ENCODE results near the gene TMEM61.
"Not testable (repeated sequence)": the region's sequence is repeated elsewhere in the genome, so short reads cannot be mapped to it uniquely, and the experiment has no call there.

TMEM61 gene

DNA sequence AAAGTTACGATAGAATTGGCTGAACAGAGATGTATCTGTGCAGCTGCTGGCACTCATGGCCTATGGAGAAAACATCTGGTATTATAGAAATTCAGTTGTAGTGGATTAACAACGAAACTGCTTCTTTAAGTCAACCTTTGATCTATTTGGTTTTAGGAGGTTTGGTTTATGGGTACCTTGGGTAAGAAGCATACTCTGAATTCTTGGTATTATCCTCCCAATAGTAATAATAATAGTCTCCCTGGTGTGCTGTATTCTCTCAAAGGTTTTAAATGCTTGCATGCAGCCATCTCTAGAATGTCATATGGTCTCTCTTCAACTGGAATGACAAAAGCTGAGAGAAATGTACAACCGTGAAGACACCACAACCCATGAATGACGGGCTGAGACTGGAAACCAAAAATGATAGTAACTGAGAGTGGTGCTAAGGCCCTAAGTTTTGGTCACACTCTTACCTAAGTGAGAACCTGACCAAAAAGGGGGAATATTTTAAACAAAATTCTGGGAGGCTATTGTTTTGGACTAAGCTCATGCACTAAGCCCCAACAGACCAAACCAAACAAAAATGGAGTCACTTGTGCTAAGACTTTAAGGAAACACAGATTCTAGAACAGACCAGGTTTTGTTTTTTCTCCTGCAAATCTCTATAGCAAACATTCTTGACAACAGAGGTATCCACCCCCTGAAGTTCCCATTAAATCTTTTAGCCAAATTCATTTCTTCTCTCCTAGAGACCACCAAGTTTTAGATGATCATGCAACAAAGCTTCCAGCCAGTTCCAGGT lies 17.6 kb upstream of the TMEM61 start:
- DNase-seq, result no peak

DNA sequence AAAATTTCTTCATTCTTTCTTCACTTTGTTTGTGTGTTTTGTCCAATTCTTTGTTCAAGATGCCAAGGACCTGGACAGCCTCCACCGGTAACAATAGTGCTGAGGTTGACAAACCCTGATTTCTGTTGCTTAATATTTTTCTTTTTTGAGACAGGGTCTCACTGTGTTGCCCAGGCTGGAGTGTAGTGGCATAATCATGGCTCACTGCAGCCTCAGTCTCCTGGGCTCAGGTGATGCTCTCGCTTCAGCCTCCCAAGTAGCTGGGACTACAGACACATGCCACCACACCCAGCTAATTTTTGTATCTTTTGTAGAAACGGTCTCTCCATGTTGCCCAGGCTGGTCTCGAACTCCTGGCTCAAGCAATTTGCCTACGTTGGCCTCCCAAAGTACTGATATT lies 16.6 kb upstream of the TMEM61 start:
- DNase-seq, result not testable (repeated sequence)

DNA sequence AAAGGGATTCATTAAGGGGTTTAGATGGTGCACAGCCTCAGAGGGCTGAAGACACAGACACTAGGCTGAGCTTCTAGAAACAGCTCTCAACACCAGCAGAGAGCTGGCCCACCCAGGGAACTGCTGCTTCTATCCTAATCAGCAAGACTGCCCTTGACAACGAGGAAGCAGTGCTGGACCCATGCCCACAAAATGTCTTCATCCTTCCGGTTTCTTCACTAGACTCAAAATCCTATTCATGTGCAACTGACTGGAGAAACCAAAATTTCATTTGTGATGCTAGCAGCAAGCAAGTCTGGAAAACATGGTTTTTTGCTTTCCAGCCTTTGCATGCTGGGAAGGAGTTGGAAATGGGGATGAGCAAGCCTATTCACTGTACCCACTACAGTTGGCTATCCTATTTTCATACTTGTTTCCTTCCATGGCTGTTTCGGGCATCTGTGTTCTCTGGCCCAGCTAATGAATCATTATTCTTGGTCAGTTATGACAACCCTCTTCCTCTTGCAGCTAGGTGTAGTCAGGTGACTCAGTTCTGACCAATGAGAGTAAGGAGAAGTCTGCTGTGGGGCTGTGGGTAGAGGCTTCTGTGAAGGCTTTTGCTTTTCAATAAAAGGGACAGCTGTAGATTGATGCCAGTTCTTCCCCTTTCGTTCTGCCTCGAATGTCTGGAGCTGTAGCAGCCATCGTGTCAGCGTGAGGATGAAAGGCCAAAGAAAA lies 14.6 kb upstream of the TMEM61 start:
- DNase-seq, result no peak

DNA sequence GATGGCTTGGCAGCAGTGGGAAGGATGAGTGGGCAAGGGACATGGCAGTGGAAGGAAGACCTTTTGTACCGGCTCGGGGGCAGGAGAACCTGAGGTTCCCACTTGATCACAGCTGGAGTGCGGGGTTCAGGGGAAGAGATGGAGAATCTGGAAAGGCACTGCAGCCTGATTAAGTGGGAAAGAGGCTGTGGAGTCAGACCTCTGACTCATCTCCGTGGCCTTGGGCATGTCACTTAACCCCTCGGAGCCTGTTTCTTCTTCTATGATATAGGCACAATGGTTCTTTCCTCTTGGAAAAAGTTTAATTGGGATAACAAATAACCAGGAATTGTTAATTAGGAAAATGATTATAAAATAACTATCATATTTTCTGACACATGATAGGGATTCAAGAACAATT lies 13.1 kb upstream of the TMEM61 start:
- no peak for DNase-seq

DNA sequence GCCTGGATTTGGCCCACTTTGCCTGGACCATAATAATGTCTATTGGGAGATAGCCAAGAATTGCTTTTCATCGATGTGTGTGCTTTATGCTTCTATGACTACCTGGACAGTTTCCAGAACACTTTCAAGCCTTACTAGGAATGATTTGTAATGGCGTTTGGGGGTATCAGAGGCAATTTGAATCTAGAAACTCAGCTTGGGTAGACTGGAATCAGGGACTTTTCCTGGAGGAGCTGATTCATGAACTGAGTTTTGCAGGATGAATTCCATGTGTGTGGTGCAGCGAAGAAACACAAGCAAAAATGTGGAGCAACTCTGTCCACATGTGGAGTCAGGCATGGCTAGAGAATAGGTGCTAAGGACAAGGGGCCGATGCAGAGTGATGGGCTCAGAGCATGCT lies 11.9 kb upstream of the TMEM61 start:
- DNase-seq, result no peak

DNA sequence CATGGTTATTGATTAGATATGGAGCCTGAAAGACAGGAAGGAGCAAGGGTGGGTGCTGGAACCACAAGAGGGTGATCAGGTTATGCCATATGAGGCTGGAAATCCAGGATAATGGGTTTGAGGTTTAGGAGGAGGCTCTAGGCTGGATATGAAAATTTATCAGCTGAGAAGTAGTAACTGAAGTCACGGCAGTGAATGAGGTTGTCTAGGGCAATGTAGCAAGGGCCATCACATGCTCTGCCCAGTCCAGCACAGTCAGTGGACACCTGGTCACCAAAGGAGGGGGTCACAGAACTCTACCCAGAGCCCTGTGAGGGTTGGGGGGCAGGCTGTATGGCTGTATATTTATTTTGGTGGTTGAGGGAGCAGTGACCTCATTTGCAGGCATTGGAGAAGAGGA lies 10.5 kb upstream of the TMEM61 start:
- DNase-seq, result no peak

DNA sequence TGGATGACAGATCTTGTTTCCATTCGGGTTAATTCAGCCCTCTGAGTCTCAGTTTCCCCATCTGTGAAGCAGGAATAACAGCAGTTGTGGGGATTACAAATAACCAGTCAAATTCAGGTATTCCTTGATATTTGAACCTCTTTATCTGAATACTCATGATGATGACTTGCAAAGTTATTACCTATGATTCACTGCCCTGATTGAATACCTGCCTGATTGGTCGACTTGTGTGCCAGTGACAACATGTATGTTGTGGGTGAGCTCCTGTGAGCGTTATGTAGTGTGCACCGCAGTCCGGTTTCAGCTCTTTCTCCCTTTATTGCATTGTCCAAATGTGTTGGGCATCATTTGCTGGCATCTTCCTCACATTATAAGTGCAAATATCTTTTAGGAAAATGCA lies 9.5 kb upstream of the TMEM61 start:
- DNase-seq, result no peak

DNA sequence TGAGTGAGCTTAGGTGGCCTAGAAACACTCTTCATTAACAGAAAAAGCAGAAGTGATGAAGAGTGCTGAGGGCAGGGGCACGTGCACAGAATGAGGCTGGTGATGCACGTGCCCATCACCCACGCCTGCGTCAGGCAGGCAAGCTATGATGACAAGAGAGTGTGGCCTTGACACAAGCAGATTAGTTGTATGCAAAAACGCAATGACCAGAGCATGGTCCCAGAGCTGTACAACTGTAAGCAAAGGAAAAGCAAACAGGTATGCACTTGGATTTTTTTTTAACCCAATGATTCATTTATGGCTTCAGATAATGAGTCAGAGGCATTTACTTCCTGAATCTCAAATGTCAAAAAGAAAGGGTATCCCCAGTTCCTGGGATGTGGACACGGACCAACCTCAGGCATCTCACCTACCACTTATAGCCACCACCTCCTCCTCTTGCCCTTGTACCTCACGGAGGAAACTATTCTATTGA lies 9.1 kb upstream of the TMEM61 start:
- DNase-seq, result no peak

DNA sequence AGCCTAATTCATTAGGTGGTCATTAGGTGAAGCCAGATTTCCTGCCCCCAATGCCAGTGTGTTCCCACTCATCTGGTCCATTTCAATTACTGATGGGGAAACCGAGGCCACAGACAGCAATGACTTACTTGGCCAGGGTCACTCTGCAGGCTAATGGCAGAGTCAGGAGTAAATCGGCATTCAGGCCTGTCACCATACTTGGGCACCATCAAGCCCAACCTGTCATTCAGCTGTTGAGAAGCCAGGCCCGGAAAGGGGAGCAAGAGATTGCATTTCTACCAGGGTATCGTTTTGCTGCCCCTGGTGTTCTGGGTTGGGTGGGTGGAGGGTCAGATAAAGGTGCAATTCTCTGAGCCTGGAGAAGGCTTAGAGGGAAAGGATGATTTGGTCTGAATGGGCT lies 8.0 kb upstream of the TMEM61 start:
- no peak for DNase-seq

DNA sequence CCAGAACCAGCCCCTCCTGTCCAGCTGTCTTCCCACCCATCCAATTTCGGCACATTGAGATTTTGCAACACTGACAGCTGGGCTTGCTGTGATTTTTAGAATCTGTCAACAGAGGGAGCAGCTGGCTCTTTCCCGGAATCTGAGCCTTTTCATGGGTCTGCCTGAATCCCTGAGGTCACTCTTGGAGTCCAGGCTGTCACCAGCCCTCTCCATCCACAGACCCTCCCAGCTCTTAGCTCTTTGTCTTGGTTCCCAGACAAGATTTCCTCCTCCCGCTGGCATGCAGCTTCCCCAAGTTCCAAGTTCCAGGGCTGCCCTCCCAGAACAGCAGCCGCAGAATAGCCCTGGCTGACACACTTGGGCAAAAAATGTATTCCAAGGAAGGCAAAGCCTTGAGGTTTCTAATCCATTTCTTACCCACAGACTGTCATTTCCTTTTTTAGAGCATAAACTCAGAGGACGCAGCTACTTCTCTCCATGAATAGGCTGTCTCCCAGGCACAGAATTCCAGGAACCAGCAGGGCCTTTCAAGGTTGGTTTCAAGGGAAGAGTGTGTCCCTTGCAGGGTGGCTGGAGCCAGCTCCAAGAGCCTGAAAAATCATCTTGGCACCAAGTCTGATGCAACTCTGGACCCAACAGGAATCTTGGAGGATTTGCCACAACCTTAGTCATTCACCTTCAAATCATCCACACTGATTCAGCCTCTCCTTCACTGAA lies 7.1 kb upstream of the TMEM61 start:
- no peak for DNase-seq

DNA sequence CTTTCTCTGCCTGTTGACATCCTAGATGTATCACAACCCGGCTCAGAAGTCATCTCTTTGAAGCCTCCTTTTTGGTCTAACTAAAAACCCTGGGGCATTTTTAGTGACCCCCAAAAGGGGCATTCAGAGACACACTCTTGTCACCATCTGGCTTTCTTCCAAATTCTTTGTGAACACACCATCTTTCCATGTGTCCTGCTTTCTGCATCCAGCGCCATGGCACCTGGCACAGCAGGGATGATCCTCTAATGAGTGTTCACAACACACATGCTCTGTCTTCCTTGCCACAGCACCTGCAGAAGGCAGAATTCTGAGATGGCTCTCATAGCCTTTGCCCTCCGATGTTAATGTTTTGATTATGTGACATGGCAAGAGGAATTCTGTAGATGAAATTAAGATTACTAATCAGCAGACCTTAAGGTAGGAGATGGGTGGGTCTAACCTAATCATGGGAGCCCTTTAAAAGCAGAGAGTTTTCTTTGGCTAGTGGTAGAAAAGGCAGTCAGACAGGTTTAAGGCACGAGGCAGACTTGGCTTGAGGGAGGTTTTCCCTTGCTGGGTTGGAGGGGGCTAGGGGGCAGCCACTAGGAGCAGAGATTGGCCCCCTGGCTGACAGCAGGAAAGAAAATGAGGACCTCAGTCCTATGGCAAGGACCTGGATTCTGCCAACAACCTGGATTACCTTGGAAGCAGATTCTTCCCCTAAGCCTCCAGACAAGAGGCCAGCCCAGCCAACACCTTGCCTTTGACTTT lies 4.9 kb upstream of the TMEM61 start:
- DNase-seq, result peak; percentile 46

DNA sequence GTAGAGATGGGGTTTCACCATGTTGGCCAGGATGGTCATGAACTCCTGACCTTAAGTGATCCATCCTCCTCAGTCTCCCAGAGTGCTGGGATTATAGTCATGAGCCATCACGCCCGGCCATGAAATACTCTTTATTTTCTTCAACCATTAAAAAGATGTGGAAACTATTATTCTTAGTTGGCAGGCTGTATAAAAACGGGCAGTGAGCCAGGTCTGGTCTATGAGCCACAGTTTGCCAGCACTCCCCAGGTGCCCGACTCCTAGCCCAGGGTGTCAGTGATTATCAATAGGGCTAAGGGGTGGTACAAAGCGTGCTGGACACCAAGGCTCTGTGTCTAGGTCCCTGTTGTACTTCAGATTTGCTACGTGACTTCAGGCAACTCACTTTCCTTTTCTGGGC lies 3.7 kb upstream of the TMEM61 start:
- no peak for DNase-seq

DNA sequence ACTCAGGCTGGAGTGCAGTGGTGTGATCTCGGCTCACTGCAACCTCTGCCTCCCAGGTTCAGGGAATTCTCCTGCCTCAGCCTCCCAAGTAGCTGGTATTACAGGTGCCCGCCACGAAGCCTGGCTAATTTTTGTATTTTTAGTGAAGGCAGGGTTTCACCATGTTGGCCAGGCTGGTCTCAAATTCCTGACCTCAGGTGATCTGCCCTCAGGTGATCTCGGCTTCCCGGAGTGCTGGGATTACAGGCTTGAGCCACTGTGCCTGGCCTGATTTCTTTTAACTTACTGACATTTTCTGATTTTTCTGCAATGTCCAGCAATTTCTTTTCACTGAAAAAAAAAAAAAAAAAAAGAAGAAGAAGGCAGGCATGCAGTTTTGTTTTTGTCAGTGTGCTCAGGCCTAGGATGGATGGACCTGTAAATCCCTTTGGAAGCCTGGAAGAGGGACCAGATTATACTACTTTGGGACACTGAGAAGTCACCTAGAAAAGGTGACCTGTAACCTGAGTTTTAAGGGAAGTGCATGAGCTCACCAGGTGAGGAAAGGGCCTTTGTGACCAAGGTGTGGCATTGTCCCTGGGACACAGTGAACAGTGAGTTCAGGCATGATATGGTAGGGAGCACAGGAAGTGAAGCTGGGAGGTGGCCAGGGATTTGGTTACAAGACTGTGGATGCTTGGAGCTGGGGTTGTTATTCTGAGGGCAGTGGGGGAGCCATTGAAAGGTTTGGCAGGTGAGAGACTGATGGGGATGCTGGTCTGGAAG lies 2.7 kb upstream of the TMEM61 start:
- DNase-seq, result no peak

DNA sequence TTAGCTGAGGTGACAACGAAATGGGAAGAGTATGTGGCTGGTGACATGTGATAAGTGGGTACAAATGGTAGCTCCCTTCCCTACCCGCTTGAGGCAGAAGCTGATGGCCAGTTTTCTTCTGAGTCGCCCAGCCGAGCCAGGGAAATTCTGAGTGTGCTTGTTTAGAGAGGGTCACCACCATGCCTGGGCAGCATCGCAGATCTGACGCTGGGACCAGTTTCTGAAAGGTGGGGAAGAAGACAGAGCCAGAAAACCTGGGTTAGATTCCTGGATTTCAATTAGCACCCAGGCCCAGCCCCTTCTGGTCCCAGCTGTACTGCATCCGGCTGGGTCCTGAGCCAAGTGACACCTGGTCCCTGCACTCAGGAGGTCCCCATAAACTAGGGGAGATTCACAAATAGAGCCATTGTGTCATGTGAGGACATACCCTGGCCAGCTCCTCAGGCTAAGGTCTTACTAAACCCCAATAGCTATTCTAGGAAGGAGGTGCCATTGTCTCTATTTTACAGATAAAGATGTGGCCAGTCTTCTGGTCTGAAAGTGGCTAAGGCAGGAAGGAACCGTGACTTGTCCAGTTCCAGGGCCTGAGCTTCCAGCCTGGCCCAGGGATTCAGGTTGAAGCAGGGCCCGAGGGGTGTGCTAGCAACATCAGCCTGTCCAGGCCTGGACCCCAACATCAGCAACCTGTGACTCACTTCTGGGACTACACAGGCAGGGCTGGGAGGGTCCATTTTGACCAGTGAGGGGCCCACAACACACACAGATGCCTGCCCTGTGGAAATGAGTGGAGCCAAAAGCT lies 1.7 kb upstream of the TMEM61 start:
- DNase-seq, result no peak

DNA sequence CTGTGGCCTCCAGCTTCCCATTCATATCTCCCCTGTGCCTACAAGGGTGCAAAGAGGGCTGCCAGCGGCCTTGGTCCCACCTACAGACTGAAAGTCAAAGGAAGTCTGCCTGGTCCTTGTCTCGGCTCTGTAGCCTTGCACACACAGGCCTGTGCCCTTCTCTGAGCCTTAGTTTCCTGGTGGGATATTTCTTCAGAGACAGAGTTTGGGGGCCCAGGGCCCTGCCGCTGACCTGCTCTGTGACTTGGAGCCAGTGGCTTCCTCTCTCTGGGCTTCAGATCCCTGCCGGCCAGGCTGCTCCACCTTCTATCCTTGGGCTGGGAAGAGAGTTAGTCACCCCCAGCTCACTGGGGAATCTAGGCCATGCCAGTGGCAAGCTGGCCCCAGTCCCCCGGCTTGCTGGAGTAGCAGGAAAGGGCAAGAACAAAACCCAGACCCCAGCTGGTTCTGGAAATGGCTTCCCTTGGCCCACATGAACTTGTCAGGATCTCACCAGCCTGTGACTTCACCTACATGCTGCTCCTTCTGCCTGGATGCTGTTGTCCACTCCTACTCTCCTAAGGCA lies 1.0 kb upstream of the TMEM61 start:
- DNase-seq, result no peak

DNA sequence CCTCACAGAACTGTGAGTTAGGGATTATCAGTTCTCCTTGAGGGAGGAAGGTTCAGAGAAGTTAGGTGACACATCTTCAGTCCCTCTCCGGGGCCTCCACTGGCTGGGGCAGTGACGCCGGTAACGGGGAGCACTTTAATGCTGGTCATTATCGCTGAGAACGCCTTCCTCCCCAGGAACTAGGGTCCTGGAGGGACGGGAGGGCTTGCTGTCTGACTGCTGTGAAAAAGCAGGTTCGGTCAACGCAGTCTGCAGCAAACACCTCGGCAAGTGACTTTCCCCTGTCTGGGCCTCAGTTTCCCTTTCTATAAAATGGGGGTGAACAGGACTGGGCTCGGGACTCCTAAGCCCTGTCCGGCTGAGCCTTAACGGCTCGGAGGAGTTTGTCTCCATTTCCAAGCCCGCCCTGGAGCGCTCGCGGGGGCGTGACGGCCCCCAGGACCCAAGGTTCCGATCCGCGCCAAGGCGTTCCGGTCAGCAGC lies 341 bp upstream of the TMEM61 start:
- no peak for DNase-seq

DNA sequence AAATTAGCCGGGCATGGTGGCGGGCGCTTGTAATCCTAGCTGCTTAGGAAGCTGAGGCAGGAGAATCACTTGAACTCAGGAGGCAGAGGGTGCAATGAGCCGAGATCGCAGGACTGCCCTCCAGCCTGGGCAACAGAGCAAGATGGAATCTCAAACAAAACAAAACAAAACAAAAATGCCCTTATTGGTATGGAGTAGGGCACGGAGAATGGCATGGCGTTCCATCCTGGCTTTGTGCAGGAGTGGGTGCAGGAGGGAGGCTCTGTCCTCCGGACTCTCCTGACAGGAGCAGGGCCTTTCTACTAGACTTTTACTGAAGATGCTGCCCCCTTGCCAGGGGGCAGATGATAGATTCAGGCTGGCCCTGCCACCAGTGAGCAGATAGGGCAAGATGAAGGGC lies 1.0 kb downstream of the TMEM61 start:
- no peak for DNase-seq

DNA sequence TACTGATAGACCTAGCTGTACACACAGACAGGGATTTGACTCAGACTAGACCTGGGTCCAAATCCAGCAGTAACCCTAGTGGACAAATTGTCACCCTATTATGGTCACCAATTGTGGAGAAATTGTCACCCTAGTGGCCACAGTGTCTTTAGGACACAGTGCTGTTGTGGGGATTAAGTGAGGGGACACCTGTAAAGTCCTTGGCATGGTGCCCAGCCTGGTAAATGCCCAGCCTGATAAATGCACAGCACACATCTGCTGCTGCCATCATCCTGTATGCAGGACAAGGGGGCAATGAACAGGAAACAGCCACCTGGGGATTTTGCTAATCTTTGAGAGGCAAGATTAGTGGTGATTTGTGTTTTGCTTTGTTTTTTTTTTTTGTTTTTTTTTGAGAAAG lies 2.3 kb downstream of the TMEM61 start:
- peak; percentile 52 for DNase-seq

DNA sequence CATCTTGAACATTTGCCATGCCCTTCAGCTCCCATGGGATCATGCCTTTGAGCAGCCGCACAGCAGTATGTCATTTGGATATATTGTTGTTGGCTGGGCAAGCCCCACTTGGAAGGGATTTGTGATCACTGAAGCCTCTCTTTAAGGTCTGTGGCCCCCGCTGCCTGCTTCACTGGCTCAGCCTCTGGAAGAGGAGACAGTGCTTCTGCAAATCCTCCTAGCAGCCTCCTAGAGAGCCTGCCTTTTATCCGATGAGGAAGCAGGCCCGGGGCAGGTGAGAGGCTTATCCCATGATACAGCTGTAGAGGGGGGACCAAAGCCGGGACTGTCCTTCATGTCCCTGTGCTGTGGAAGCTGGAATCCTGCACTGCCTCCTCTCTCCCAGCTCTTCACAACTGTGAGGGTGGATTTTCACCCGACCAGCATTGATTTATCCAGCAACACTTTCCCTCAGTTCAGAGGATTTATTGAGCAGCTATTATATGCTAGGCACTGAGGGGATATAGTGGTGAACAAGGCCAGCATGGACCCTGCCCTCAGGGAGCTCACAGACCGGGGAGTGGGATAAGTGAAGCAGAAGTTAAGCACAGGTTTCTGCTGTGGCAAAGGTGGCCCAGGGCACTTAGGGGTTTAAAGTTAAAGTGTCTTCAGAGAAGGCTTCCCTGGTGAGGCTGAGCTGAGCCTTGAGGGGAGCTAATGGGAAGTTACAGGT lies 3.9 kb downstream of the TMEM61 start:
- no peak for DNase-seq

DNA sequence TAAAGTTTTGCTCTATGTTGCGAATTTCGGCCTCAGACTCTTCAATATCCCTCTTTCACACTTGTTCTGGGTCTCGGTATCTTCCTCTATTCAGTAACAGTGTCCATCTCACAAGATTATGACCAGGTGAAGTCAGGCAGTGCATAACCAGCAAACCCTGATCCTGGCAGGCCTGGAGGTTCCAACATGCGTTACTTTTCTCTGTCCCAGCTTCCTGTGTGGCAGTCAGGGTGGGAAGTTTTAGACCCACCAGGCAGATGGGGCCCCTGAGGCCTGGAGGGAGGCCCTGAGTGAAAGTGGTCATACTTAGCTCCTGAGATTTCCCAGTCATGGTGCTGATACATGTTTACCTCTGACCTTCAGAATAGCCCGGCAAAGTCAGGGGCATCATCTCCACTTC lies 5.1 kb downstream of the TMEM61 start:
- DNase-seq, result no peak

All from NCI-H1417 treated with DMSO at 0.1 percent for 48 hours (cell line).